Activated CD4-positive, alpha-beta memory T cell treated with anti-CD3 and anti-CD28 coated beads for 36 hours (primary cell): ENCODE data around the gene TRPM8. TPM values are rescaled to one million over a fixed set of nuclear protein-coding genes. Genes with fewer than 3 reads are reported as not detected.

Experiments used
- CTCF ChIA-PET: fragments of 350-600 bp; sonication (Branson Sonifier 250); formaldehyde crosslinking; loops from one replicate; lab custom pipeline; 2021; ENCODE audit warnings: antibody characterized with exemption, inconsistent platforms; lab: Charles Lee
- POLR2A ChIA-PET: fragments of 350-600 bp; sonication (Branson Sonifier 250); formaldehyde crosslinking; loops from one replicate; lab custom pipeline; 2021; ENCODE audit warnings: antibody characterized with exemption; lab: Charles Lee
- DNase-seq: peaks from one replicate; pipeline ENCODE4 v3.0.0-alpha.2; 2020
- H3K27ac Mint-ChIP-seq: one replicate; pipeline ENCODE4 v1.8.0; 2021; ENCODE audit warnings: mixed read lengths
- H3K27me3 Mint-ChIP-seq: one replicate; pipeline ENCODE4 v1.8.0; 2021; ENCODE audit warnings: mixed read lengths
- H3K36me3 Mint-ChIP-seq: one replicate; pipeline ENCODE4 v1.8.0; 2021; ENCODE audit warnings: mixed read lengths
- H3K4me1 Mint-ChIP-seq: one replicate; pipeline ENCODE4 v1.8.0; 2021; ENCODE audit warnings: low read depth, mixed read lengths
- H3K4me3 Mint-ChIP-seq: one replicate; pipeline ENCODE4 v1.8.0; 2021; ENCODE audit warnings: mild to moderate bottlenecking, mixed read lengths
- H3K9me3 Mint-ChIP-seq: one replicate; pipeline ENCODE4 v1.8.0; 2021; ENCODE audit warnings: mixed read lengths
- intact Hi-C: fragments of 100-400 bp; cut with micrococcal nuclease; formaldehyde crosslinking; loops from one replicate; pipeline ENCODE4 v1.15.1; 2023
- total RNA-seq, 2 experiments: library from RNA; stranded (reverse); gene quantifications; one replicate each; pipeline ENCODE4 v1.2.3, GENCODE V29; 2021

TRPM8 gene
- total RNA-seq, 2 experiments from 2014 or later: not detected

GRCh38 chr2:234033885-234034284 lies 116.7 kb downstream of the TRPM8 start:
- Mint-ChIP-seq H3K9me3 (peaks cover 36% of the 10 kb centered on the region), H3K4me3 (no peak overlapping the region), H3K4me1 (peaks cover 33% of the 10 kb centered on the region), H3K27ac (no peak overlapping the region), H3K36me3 (peaks cover 7% of the 10 kb centered on the region), H3K27me3 (no peaks in the 10 kb centered on the region)
- DNase-seq: no peak
- intact Hi-C loops: loop anchor here (2.0 kb wide), 1 partner anchor 43 kb away; no protein-coding TSS in a partner anchor
- CTCF ChIA-PET: interaction anchor here (1.1 to 1.3 kb wide), 2 partner anchors 60 to 467 kb away, joined by 3 to 4 read pairs; no protein-coding TSS in a partner anchor
- POLR2A ChIA-PET: interaction anchor here (0.6 kb wide), 1 partner anchor 36 kb away, joined by 3 read pairs; no protein-coding TSS in a partner anchor

GRCh38 chr2:234038076-234038802 lies 121.1 kb downstream of the TRPM8 start:
- POLR2A ChIA-PET: no interaction called here
- intact Hi-C loops: no loop called here

GRCh38 chr2:234044157-234044556 lies 127.0 kb downstream of the TRPM8 start:
- Mint-ChIP-seq H3K27ac (no peak overlapping the region), H3K27me3 (no peaks in the 10 kb centered on the region), H3K4me1 (no peaks in the 10 kb centered on the region), H3K4me3 (no peak overlapping the region), H3K9me3 (no peaks in the 10 kb centered on the region), H3K36me3 (no peaks in the 10 kb centered on the region)
- POLR2A ChIA-PET: no interaction called here
- CTCF ChIA-PET: no interaction called here
- no peak for DNase-seq
- intact Hi-C loops: no loop called here

More at GRCh38 chr2:234038076-234038802, 121.1 kb downstream of the TRPM8 start:
- Mint-ChIP-seq H3K4me3 (no peak overlapping the region), H3K27ac (no peak overlapping the region), H3K9me3 (peaks cover 31% of the 10 kb centered on the region), H3K36me3 (peaks cover 6% of the 10 kb centered on the region), H3K4me1 (peaks cover 2% of the 10 kb centered on the region), H3K27me3 (no peaks in the 10 kb centered on the region)
- DNase-seq: no peak
- CTCF ChIA-PET: no interaction called here

GRCh38 chr2:234046521-234046920 lies 129.3 kb downstream of the TRPM8 start:
- peaks cover under 1% of the 10 kb centered on the region for H3K4me1 Mint-ChIP-seq
- intact Hi-C loops: no loop called here
- no peaks in the 10 kb centered on the region for H3K36me3 Mint-ChIP-seq
- DNase-seq: no peak
- POLR2A ChIA-PET: no interaction called here
- H3K27me3 Mint-ChIP-seq: no peaks in the 10 kb centered on the region
- no peak overlapping the region for H3K27ac Mint-ChIP-seq
- H3K4me3 Mint-ChIP-seq: no peak overlapping the region
- CTCF ChIA-PET: no interaction called here
- no peaks in the 10 kb centered on the region for H3K9me3 Mint-ChIP-seq

DNA sequence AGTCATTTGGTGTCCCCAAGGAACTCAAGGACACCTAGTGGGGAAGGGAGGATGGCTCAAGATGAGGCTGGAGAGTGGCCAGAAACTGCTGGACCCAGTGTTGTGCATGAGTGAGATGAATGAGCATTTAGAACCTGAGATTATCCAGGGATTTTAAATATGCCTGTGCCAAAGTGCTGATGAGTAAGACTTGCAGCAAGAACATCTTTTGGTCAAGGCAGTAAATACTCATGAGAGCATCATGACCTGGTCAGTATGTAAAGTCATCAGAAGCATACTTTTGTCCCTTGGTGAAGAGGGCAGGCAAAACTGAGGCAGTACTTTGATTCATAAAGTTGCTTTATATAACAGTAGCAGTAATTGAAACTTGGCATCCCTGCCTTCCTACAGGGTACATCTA lies 130.2 kb downstream of the TRPM8 start:
- intact Hi-C loops: no loop called here
- H3K36me3 Mint-ChIP-seq: no peaks in the 10 kb centered on the region
- DNase-seq: no peak
- H3K4me3 Mint-ChIP-seq: no peak overlapping the region
- ChIA-PET POLR2A (no interaction called here), CTCF (no interaction called here)
- no peaks in the 10 kb centered on the region for H3K9me3 Mint-ChIP-seq
- peaks cover 2% of the 10 kb centered on the region for H3K4me1 Mint-ChIP-seq
- H3K27me3 Mint-ChIP-seq: no peaks in the 10 kb centered on the region
- H3K27ac Mint-ChIP-seq: no peak overlapping the region

DNA sequence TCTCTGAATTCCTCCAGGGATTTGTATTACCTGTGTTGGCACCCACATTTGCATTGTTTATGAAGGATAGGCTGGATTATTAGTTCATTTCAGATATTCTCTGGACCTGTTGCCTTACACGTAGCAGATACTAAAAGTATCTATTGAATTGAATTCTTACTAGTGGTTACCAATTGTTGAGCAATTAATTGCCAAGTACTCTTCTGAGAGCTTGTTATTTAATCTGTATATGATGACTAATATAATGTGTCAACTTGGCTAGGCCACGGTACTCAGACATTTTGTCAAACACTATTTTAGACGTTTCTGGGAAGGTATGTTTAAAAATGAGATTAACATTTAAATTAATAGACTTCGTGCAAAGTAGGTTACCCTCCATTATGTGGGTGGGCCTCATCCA lies 130.9 kb downstream of the TRPM8 start:
- no peaks in the 10 kb centered on the region for H3K36me3 Mint-ChIP-seq
- no peak overlapping the region for H3K27ac Mint-ChIP-seq
- peaks cover 2% of the 10 kb centered on the region for H3K4me1 Mint-ChIP-seq
- POLR2A ChIA-PET: no interaction called here
- H3K27me3 Mint-ChIP-seq: no peaks in the 10 kb centered on the region
- H3K4me3 Mint-ChIP-seq: no peak overlapping the region
- intact Hi-C loops: no loop called here
- H3K9me3 Mint-ChIP-seq: no peaks in the 10 kb centered on the region
- no peak for DNase-seq
- CTCF ChIA-PET: no interaction called here

- CTCF ChIA-PET: interaction anchor here (1.0 kb wide), 1 partner anchor 25 kb away, joined by 3 read pairs; no protein-coding TSS in a partner anchor
These were observed 133.4 kb downstream of the TRPM8 start, which contains the start of gene SPP2 for GRCh38 chr2:234050455-234051135. TSS of gene SPP2 (plus strand) at chr2:234050702. CDS start at chr2:234050787, 85 bp downstream.

DNA sequence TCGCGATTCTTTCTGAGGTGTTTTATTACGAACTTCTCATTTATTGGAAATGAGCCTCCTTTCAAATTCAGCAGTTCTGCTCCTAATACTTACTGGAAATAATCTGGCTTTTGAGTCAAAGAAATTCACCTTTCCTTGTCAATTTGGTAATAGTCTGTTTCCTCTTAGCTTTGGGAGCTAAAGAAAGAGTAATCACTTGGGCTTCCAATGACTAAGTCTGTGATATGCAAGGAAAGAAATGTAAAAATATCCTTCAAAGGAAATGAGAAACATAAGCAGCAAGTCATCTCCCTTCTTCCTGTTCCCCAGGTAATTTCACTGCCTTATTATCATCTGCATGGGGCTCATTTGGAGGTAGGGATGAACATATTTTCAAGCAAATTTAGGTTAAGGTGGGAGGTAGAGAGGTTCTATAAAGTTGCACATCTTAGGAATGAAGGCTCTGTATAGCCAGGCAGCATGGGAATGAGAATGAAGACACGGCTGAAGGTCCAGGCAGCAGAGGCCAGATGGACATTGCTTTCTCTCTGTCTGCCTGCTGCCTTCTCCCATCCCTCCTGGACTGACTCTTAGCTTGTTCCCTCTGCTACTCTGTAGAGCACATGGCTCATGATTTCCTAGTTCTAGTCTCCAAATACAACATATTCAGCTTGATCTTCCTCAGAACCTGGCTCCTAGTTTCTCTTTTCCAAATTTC lies 134.3 kb downstream of the TRPM8 start:
- H3K27ac Mint-ChIP-seq: no peak overlapping the region
- CTCF ChIA-PET: interaction anchor here (0.5 to 1.0 kb wide), 2 partner anchors 26 to 493 kb away, joined by 3 read pairs; no protein-coding TSS in a partner anchor
- POLR2A ChIA-PET: no interaction called here
- H3K4me3 Mint-ChIP-seq: no peak overlapping the region
- H3K9me3 Mint-ChIP-seq: no peaks in the 10 kb centered on the region
- peaks cover 2% of the 10 kb centered on the region for H3K4me1 Mint-ChIP-seq
- no peaks in the 10 kb centered on the region for H3K27me3 Mint-ChIP-seq
- no peaks in the 10 kb centered on the region for H3K36me3 Mint-ChIP-seq
- DNase-seq: no peak
- intact Hi-C loops: no loop called here

More at GRCh38 chr2:234050455-234051135, 133.4 kb downstream of the TRPM8 start, which contains the start of gene SPP2:
- no peaks in the 10 kb centered on the region for H3K36me3 Mint-ChIP-seq
- no peak within 1 kb of the TSS for H3K4me3 Mint-ChIP-seq
- no peaks in the 10 kb centered on the region for H3K27me3 Mint-ChIP-seq
- no peak for DNase-seq
- POLR2A ChIA-PET: no interaction called here
- intact Hi-C loops: no loop called here
- H3K27ac Mint-ChIP-seq: no peak within 1 kb of the TSS
- H3K9me3 Mint-ChIP-seq: no peaks in the 10 kb centered on the region
- H3K4me1 Mint-ChIP-seq: peaks cover 2% of the 10 kb centered on the region

- Mint-ChIP-seq H3K4me1 (no peaks in the 10 kb centered on the region), H3K4me3 (no peak overlapping the region), H3K27ac (no peak overlapping the region), H3K9me3 (no peaks in the 10 kb centered on the region), H3K36me3 (no peaks in the 10 kb centered on the region), H3K27me3 (no peaks in the 10 kb centered on the region)
- intact Hi-C loops: no loop called here
- ChIA-PET CTCF (no interaction called here), POLR2A (no interaction called here)
- no peak for DNase-seq
These were observed 141.7 kb downstream of the TRPM8 start for GRCh38 chr2:234058881-234059280.

- intact Hi-C loops: no loop called here
- no peaks in the 10 kb centered on the region for H3K27me3 Mint-ChIP-seq
- H3K4me3 Mint-ChIP-seq: no peak overlapping the region
- POLR2A ChIA-PET: no interaction called here
- no peaks in the 10 kb centered on the region for H3K4me1 Mint-ChIP-seq
- H3K9me3 Mint-ChIP-seq: no peaks in the 10 kb centered on the region
- no peak overlapping the region for H3K27ac Mint-ChIP-seq
- H3K36me3 Mint-ChIP-seq: no peaks in the 10 kb centered on the region
- CTCF ChIA-PET: interaction anchor here (1.0 kb wide), 1 partner anchor 20 kb away, joined by 3 read pairs; no protein-coding TSS in a partner anchor
- DNase-seq: no peak
These were observed 143.1 kb downstream of the TRPM8 start for GRCh38 chr2:234060236-234060635.

DNA sequence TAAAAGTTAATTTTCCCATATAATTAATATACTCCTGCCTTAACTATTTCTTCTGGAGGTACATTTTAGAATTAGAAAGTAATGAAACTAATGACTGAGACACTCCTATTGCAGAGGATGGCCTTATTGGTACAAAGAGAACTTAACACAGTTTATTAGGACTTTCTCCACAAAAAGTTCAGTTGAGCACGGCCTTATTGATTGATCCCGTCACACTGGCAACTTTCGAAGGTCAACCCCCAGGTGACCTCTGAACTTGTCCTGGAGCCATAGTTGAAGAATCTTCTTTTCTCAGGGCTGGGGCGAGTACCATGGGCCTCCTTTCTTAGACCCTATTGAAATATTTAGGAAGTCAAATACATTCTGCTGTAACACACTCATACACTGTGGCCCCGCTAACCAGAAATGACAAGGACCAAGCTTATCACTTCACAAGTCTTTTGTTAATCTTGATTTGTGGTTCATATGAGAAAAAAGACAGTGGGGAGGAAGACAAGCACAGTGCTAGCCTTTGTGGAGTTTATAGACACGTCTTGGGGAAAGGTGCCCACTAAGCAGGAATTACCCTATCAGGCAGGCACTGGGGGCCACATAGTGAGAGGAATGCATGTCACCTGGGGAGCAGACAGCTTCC lies 144.6 kb downstream of the TRPM8 start:
- Mint-ChIP-seq H3K4me1 (no peaks in the 10 kb centered on the region), H3K36me3 (no peaks in the 10 kb centered on the region), H3K27ac (no peak overlapping the region), H3K4me3 (no peak overlapping the region), H3K9me3 (no peaks in the 10 kb centered on the region), H3K27me3 (no peaks in the 10 kb centered on the region)
- CTCF ChIA-PET: interaction anchor here (0.7 to 1.1 kb wide), 2 partner anchors 85 to 484 kb away, joined by 3 read pairs; no protein-coding TSS in a partner anchor
- POLR2A ChIA-PET: interaction anchor here (0.6 kb wide), 1 partner anchor 558 kb away, joined by 3 read pairs; no protein-coding TSS in a partner anchor
- intact Hi-C loops: no loop called here
- DNase-seq: no peak
